GM21360 (cell line): ENCODE data around the gene CPXM2.

Experiments used
- ATAC-seq: cut with Tn5 transposase; IDR thresholded peaks from one replicate; pipeline ENCODE4 v1.9.1; 2021; ENCODE audit warnings: mild to moderate bottlenecking, moderate library complexity; ENCODE audit not compliant: unreplicated experiment

CPXM2 gene

GRCh38 chr10:123852411-123852951, 39.1 kb downstream of the CPXM2 start:
- no peak for ATAC-seq

- peak; percentile 68 for ATAC-seq
These were observed 42.8 kb downstream of the CPXM2 start for GRCh38 chr10:123848564-123849457.

- ATAC-seq: no peak
These were observed 43.7 kb downstream of the CPXM2 start for GRCh38 chr10:123847686-123848432.

GRCh38 chr10:123843835-123844234, 47.8 kb downstream of the CPXM2 start:
- no peak for ATAC-seq

- no peak for ATAC-seq
These were observed 48.8 kb downstream of the CPXM2 start for GRCh38 chr10:123842692-123843385.

- ATAC-seq: no peak
These were observed 50.0 kb downstream of the CPXM2 start for GRCh38 chr10:123841560-123841959.

GRCh38 chr10:123841115-123841514, 50.5 kb downstream of the CPXM2 start:
- ATAC-seq: no peak

- no peak for ATAC-seq
These were observed 50.9 kb downstream of the CPXM2 start for GRCh38 chr10:123840714-123841113.

- ATAC-seq: no peak
These were observed 52.9 kb downstream of the CPXM2 start for GRCh38 chr10:123838596-123839310.

- ATAC-seq: no peak
These were observed 53.9 kb downstream of the CPXM2 start for GRCh38 chr10:123837756-123838155.

GRCh38 chr10:123836418-123837145, 55.0 kb downstream of the CPXM2 start:
- ATAC-seq: no peak

- ATAC-seq: peak; percentile 43
These were observed 56.0 kb downstream of the CPXM2 start for GRCh38 chr10:123835575-123835974.

- ATAC-seq: no peak
These were observed 58.3 kb downstream of the CPXM2 start for GRCh38 chr10:123833170-123833850.

GRCh38 chr10:123831259-123831658, 60.3 kb downstream of the CPXM2 start:
- ATAC-seq: no peak

GRCh38 chr10:123821136-123821535, 70.5 kb downstream of the CPXM2 start:
- no peak for ATAC-seq

GRCh38 chr10:123809632-123810031, 82.0 kb downstream of the CPXM2 start:
- ATAC-seq: no peak

- ATAC-seq: no peak
These were observed 82.7 kb downstream of the CPXM2 start for GRCh38 chr10:123808906-123809305.

- no peak for ATAC-seq
These were observed 83.3 kb downstream of the CPXM2 start for GRCh38 chr10:123808286-123808685.

GRCh38 chr10:123807444-123808035, 84.1 kb downstream of the CPXM2 start:
- ATAC-seq: no peak
